HTERT RPE-1 (cell line): Measurements from ENCODE around the gene NOC4L.
"Not testable (repeated sequence)": the region's sequence is repeated elsewhere in the genome, so short reads cannot be mapped to it uniquely, and the experiment has no call there.

ENCODE experiments used
- in situ Hi-C: fragments of 300-500 bp; cut with MboI; formaldehyde crosslinking; loops from 4 replicates; pipeline ENCODE4 v1.14.3; 2020; ENCODE audit warnings: low sequenced_read_pairs

The NOC4L gene

DNA sequence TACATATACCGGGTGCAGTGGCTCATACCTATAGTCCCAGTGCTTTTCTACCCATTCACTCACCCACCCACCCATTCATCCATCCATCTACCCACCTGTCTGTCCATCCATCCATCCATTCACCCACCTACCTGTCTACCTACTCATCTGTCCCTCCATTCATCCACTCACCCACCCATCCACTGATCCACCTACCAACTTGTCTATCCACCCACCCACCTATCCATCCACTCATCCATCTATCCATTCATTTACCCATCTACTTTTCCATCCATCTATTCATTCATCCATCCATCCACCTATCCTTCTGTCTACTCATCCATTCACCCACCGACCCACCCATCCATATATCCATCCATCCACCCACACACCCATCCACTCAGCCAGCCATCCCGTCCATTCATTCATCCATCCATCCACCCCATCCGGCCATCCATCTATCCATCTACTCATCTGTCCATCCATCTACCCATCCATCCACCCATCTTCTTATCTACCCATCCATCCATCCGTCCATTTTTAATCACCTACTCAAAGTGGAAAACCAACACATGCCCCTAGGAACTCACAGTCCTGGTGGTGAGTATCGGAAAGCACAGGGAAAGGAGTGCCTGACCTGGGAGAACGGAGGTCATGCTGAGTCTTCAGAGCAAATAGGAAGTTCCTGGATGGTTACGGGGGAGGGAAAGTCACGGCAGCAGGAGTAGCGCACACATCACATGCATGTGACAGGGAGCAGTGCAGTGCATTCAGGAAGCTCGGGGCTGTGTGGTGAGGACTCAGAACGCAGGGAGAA is 20.1 kb upstream of the NOC4L start:
- in situ Hi-C loops: no loop called here

DNA sequence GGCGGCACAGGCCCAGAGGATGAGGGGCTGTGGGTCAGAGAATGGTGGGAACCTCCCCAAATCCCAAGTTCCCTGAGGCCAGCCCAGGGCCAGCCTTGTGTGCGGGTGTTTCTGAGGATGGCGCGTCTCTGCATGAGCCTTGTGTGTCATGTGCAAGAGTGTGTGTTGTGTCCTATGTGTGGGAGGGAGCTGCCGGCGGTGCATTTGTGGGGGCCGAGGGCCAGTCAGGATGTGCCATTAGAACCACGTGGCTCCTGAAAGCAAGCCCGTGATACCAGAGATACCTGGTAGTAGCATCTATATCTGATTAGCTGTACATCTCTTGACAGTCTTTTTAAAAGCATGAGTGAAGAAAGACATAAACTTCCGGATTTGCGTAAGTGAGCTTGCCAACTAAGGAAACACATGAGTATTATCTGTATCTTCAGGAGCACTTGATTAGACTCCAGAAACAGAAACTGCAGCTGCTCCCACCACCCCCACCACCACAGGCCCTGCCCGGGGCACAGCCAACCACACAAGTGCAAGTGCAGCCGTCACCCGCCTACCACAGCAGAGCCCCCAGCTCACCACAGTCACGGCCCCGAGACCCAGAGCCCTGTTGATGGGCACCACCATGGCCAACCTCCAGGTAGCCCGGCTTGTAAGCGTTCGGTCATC is 19.4 kb upstream of the NOC4L start:
- in situ Hi-C loops: no loop called here

DNA sequence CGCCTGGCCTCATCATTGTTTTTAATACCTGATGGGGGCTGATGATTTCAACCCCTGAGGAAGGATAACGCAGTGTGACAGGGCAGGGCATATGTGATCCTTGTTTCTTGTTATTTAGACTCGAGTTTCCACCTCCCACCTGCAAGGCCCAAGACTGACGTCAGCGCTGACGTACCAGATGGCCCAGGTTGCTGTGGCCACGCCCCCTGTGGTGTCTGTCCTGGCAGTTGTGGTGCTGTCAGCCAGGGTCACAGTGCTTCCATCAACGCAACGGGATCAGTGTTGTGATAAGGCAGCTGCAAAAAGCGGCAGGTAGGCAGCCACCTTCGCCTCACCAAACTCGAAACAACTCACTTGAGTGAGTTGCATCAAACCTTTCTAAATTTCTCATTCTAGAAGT is 18.5 kb upstream of the NOC4L start:
- in situ Hi-C loops: no loop called here

DNA sequence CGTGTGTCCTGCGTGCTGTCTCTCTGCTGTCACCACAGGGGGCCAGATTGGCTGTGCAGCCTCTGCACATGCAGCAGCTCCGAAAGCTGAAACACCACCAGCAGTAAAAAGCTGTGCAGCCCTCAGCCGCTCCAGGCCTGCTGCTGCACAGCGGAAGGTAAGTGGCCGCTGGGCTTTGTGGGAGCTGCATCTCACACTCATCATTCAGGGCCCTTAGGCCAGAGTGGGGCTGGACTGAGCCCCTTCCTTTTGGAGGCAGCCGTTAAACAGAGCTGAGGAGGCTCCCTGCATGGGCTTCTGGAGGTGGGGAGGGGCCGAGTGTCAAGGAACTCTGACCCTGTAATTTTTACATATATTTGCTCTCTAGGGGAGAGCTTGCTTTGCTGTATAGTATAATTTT is 17.2 kb upstream of the NOC4L start:
- in situ Hi-C loops: no loop called here

DNA sequence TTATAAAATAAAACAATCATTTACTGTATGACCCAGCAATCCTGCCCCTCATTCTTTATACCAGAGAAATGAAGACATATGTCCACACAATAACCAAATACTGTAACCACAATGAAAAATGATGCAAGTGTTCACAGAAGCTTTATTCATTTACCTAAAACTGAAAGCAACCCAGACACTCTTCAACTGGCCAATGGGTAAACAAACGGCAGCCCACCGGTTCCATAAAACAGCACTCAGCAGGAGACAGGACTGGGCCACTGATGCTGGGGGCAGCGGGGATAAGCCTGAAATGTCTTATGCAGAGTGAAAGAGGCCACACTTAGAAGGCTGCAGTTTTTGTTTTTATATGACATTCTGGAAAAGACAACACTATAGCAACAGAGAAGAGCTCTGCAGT is 15.2 kb upstream of the NOC4L start:
- in situ Hi-C loops: no loop called here

DNA sequence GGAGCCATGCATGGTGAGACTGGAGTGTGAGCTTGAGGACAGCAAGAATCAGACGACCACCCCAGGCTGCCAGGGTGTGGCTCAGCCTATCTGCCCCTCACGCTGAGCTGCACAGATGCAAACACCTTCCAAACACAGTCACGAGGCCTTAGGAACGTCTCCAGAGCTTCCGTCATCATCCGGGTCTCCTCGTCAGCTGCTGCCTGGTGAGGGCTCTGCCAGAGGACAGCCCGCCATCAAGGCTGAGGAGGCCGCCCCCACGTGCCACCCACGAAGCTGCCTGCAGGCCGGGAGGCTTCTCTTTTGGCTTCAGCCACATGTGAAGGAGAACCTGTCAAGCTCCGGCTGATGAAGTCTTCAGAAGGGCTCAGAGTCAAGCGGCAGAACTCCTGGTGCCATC is 13.6 kb upstream of the NOC4L start:
- in situ Hi-C loops: no loop called here

DNA sequence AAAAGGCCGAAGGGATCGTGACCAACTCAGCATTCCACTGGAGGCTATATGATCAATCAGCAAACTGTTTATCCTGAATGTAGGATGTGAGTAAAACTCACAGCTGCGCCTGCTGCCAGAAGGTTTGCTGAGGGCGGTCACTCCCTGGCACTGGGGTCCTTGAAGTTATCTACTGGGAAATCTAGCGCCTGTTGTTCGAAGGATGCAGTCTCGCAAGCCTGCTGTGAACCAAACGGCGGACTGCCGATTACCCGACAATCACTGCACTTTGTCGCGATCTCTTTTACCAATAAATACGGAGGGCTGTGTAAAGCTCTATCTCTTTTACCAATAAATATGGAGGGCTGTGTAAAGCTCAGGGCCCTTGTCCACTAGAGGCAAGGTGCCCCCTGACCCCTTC is 13.0 kb upstream of the NOC4L start:
- in situ Hi-C loops: no loop called here

DNA sequence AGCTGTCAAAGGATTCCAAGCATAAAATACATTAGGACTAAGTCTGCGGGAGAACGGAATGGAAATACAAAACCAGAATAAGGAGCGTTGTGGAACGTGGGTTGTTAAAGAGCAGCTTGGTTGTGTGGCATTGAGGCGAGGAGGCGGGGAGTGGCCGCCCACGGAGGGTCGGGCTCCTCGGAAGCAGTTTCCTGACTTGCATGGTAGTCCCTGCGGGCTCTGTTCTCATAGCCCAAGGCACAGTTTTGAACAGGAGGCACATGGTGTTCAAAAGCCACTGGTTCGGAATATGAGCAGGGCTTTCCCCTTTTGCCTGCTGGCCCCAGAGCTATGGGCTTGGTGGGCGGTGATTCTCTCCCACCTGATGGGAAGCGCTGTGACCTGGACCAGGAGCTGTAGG is 12.3 kb upstream of the NOC4L start:
- in situ Hi-C loops: no loop called here

DNA sequence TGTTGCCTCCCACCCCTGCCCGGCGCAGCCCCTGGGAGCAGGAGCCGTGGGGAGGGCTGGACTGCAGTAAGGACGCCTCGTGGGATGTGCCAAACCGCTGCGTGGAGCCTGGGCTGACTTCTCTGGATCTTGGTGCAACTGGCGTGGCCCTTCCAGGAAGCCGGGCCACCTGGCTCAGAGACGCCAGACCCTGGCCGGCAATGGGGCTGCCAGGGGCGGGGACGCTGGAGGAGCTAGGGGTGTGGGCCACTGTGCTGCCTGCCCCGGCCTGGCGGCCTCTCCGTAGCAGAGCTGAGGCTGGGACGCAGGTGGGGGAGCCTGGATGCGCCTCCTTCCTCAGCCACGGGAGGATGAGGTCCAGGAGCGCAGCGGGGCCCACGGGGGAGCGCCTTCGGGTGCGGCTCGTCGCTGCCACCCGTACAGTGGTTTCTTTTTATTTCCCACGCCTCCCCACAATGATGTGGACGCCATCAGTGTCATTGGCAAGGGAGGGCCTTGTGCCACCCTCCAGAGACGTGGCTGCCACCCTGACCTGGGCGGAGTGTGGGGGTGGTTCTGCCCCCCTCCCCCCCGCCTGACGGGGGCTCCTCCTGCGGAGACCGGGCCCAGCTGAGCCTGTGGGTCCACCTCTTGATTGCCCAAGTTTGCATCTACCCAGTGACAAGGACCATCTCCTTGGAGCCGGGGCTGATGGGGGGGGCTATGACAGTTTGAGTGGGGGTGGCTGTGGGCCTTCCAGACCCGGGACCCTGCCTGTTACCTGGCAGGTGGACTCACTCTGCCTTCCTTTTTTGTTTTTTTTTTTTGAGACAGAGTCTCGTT is 11.4 kb upstream of the NOC4L start:
- in situ Hi-C loops: no loop called here

DNA sequence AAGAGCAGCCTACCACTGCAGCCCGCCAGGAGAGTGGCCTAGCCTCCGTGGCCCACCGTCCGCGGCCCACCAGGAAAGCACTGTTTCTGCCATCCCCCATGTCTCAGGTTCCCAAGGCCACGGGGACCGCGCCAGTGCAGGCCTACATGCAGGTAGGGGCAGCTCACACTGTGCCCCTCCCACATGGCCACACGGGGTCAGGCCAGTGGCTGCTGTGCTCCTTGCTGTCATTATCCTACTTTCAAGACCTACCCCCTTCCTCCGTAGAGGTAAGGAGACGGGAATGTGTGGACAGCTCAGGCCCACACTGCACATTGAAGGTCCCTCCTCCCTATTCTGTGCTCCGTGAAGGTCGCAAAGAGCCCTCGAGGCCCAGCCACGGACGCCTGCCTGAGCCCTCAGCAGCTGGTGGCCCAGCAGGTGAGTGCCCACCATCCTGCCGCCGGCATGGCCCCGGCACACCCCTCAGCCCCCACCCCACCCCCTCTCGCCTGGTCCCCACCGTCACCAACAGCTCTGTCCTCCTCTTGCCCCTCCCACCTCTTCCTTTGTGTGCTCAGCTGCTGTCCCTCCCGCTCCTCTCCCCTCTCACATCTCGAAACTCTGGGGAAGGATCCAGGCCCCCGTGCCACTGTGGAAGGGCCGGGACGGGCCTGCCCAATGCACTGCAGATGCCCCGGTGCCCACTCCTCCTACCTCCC is 10.2 kb upstream of the NOC4L start:
- in situ Hi-C loops: no loop called here

DNA sequence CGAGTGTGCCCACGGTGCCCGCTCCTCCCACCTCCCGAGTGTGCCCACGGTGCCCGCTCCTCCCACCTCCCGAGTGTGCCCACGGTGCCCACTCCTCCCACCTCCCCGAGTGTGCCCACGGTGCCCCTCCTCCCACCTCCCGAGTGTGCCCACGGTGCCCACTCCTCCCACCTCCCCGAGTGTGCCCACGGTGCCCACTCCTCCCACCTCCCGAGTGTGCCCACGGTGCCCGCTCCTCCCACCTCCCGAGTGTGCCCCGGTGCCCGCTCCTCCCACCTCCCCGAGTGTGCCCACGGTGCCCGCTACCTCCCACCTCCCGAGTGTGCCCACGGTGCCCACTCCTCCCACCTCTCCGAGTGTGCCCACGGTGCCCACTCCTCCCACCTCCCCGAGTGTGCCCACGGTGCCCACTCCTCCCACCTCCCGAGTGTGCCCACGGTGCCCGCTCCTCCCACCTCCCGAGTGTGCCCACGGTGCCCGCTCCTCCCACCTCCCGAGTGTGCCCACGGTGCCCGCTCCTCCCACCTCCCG is 9.5 kb upstream of the NOC4L start:
- in situ Hi-C loops: not testable (repeated sequence)

DNA sequence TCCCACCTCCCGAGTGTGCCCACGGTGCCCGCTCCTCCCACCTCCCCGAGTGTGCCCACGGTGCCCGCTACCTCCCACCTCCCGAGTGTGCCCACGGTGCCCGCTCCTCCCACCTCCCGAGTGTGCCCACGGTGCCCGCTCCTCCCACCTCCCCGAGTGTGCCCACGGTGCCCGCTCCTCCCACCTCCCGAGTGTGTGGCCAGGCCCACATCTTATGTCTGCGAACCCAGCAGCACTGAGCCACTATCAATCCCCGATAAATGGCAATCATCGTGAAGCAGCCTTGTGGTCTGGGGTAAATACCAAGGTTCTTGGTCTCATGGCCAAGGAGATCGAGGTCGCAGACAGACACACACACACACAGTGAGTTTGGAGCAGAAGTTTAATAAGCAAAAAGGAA is 8.0 kb upstream of the NOC4L start:
- in situ Hi-C loops: not testable (repeated sequence)

DNA sequence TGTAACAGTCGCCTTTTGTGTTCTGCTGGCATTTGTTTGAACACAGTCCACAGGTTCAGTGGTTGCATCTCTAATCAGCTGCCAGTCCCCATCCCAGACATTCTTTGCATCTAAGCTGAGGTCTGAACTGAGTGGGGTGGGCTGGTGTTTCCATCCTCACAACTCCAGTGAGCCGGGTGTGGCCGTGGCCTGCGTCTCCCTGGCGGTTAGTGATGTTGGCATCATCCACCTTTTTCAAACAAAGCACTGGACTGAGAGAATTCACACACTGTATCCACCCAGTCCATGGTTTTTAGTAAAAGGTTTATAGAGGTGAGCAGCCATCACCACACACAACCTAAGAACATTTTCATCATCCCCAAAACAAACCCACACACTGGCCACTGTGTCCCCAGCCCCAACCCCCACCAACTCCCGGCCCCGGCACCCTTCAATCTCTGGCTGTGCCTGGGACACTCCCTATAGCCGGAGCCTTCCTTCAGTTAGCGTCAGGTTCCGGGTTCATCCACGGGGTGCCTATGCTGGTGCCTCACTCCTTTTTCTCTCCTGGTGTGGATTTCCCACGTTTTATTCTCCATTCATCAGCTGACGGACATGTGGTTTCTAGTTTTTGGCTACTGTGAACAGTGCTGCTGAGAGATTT is 6.7 kb upstream of the NOC4L start:
- in situ Hi-C loops: no loop called here

DNA sequence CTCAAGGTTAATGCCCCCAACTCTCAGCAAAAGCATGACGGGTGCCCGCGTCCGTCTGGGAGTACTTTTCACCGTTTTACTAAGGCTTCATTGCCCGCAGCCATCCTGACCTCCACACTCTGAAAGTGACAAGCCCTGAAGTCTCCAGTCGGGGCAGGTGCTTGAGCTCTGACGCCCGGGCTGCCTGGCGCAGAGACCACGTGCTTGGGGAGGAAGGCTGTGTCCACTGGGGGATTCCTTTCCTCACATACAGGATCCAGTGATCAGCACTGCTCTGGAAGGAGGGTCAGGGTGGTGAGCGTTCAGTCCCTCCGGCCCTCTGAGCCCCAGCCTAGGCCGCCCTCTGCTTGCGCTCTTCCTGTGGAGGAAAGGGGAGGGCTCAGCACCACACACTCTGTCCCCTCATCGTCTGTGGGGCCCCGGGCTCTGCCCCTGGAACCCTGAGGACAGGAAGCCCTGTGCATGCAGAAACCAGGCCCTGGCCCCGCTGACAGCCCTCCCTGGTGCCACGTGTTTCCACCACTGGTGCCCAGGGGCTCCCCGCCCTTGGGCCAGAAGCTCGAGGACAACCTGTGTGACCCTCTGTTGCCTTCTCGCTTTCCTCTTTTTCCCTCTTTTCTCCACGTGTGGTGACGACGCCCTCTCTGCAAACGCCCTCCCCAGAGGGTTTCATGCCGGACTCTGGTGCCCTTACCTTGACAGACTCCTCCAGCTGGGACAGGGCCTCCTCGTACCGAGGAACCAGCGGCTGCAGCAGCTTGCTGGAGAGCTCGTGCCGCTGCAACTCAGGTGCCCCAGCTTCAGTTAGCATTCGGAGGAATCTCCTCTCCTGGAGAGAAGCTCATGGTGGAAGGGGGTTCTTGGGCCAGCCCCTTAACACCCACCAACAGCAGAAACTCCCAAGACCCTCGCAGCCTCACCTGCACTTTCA is 5.1 kb upstream of the NOC4L start:
- in situ Hi-C loops: no loop called here

DNA sequence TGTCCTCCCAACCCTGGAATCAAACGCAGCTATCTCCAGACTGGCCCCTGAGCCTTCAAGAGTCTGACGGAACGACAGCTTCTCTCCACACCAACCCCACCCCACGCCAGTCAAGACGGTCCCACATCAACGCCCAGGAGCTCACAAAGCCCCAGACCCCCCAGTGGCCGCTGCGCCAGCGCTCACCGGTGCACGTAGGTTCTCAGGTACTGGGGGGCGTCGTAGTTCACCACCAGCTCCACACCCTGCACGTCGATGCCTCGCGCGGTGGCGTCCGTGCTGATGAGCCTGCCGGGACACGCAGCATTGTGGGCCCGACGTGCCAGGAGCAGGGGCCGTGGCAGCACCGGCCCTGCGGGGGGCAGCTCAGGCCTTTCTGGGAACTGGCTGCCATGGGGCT is 4.3 kb upstream of the NOC4L start:
- in situ Hi-C loops: no loop called here

DNA sequence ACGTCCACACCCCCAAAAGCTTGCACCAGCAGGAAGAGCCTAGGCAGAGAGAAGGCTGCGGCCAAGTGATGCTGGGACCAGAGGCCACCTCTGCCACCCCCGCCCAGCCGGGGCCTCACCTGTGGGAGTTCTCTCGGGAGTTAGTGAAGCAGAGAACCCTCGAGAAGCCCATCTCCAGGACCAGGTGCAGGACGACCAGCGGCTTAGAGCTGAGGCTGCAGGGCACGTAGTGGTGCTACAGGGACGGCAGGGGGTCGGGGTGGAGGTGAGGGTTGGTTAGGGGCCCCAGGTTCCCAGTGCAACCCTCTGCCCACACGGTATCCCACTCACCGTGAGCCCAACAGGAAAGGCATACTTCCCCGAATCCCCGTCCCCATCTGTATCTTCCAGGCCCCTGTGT is 3.8 kb upstream of the NOC4L start:
- in situ Hi-C loops: no loop called here

DNA sequence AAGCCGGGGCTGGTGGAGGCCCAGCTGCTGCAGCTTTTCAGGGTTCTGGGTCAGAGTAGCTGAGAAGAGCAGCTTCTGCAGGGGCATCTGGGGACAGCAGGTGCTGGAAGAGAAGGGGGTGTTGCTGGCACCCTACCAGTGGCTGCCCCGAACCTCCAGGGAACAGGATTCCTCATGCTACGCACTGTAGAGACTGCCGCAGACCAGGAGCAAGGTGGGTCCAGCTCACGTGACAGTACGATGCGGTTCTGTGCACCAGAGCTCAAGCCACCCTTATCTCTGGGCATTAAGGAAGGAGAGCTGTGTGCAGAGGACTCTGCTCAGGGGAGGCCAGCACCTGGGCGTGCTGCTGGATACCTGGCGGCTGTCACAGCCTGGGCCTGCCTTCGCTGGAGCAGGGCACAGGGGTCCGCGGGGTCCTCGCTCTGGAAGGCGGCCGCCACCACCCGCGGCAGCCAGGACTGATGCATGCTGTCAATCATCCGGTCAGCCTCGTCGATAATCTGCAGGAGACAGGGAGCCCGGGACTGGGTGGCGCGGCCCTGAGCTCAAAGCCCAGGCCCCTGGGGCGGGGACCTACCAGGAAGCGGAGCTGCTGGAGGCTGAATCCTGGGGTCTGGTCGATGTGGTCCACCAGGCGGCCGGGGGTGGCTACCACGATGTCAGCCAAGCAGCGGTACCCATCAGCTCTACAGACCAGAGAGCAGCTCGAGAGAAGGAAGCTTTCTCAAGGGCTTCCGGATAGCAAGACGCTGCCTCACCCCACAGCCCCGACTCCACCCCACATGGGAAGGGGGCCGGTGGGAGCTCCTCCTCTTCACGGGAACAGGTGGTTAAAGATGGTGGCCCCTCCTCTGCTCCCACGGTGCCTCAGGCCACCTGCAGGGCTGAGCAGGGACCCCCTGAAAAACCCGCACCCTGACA is 3.1 kb upstream of the NOC4L start:
- in situ Hi-C loops: no loop called here

DNA sequence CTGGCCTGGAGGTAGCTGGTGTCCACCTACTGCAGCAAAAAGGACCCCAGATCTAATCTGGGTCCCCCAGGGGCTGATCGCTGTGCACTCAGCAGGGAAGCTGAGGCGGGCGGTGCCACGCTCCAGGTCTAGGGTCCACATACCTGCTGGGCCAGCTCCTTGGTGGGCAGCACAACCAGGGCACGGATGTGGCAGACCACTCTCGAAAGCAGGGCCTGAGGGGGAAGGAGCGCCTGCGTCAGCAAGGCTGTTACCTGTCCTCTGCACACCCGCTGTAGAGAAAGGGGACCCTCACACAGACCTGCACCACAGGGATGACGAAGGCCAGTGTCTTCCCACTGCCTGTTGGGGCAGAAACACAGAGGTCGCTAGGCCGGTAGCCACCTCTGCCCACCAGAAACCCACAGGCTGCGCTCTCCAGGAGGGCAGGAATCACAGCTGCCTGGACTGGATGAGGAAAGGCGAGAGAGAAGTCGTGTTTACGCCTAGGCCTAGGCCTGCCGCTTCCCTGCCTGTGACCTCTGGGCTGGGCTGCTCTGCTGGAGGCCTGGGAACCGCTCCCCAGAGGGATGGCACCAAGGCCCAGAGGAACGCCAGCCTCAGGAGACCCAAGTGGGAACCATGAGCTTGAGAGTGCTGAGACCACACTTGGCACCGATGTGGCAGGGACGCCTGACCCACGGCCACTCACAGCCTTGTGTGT is 2.1 kb upstream of the NOC4L start:
- in situ Hi-C loops: no loop called here
